Body of pancreas (tissue), 4 donors: ENCODE data around the gene SYT8.

Experiments used
- CTCF ChIP-seq, 7 experiments: fragments of 450-650 bp in 4 of 7; fragments of 200-600 bp in 3 of 7; sonication (generic) in 3 of 7; IDR thresholded peaks; one replicate each; pipeline ENCODE4 v1.5.1; 2016 to 2019; ENCODE audit warnings: antibody characterized with exemption in 7 of 7
- POLR2A ChIP-seq, 3 donors: fragments of 450-650 bp; IDR thresholded peaks; one replicate each; pipeline ENCODE4 v1.6.1; 2016; ENCODE audit warnings: antibody characterized with exemption in 3 of 3, mild to moderate bottlenecking in 2 of 3

- no peak for TF ChIP-seq CTCF (IDR thresholded peaks at IDR 0.05)
- no peak for TF ChIP-seq POLR2A (IDR thresholded peaks at IDR 0.05)
Observed at GRCh38 chr11:1879941-1880720, 45.3 kb downstream of the SYT8 start.
